Measurements from ENCODE around the gene JHY.

DNA sequence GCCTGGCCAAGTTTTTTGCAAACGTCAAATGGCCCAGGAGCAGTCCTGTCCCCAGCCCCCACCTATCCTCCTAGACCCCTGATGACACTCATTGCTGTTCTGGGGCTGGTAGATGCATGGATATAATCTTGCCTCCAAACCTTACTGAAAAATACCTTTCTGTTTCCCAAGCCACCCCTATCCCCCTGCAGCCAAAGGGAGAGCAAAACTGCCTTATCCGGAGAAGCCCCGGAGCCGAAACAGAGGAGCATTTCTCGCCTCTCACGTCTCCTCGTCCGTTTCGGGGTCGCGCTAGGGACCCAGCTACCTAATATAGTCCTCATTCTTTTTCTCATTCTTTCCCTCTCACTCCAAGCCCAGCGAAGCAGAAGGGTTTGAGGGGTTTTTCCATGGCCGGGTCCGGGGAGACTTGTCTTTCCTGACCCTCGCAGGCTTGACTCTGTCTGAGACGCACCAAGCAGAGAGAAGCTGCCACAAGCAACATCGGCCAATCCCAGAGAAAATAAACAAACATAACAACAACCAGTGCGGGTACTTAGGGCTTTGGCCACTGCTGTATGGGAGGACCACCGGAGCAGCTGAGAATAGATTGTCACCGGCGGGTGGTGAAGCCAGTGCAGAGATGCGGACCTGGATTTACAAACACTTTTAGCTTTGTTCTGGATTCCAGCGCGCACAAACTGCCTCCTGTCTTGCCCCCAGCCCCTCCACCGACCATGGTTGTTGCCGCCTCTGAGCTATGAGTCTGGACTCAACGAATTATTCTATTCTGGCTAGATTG is 97.4 kb downstream of the JHY start:
- TF ChIP-seq RAD21 (IDR thresholded peaks at IDR 0.05; ENCODE audit: low read depth) (no peak), SRF (IDR thresholded peaks at IDR 0.05; ENCODE audit: low read depth) (no peak), JUND (IDR thresholded peaks at IDR 0.05) (no peak), SIN3A (IDR thresholded peaks at IDR 0.05; ENCODE audit: low read depth) (no peak), POLR2A (IDR thresholded peaks at IDR 0.05; ENCODE audit: borderline replicate concordance, extremely low read depth, insufficient read depth, insufficient read length) (no peak), POLR2AphosphoS5 (IDR thresholded peaks at IDR 0.05; ENCODE audit: low read depth, low read length) (no peak), YY1 (IDR thresholded peaks at IDR 0.05; ENCODE audit: extremely low read depth, insufficient replicate concordance, low read depth, low read length) (no peak), TCF7L2 (IDR thresholded peaks at IDR 0.05; ENCODE audit: borderline replicate concordance, extremely low read depth, insufficient read depth, insufficient read length) (no peak)
- TF ChIP-seq, protein P1, sequence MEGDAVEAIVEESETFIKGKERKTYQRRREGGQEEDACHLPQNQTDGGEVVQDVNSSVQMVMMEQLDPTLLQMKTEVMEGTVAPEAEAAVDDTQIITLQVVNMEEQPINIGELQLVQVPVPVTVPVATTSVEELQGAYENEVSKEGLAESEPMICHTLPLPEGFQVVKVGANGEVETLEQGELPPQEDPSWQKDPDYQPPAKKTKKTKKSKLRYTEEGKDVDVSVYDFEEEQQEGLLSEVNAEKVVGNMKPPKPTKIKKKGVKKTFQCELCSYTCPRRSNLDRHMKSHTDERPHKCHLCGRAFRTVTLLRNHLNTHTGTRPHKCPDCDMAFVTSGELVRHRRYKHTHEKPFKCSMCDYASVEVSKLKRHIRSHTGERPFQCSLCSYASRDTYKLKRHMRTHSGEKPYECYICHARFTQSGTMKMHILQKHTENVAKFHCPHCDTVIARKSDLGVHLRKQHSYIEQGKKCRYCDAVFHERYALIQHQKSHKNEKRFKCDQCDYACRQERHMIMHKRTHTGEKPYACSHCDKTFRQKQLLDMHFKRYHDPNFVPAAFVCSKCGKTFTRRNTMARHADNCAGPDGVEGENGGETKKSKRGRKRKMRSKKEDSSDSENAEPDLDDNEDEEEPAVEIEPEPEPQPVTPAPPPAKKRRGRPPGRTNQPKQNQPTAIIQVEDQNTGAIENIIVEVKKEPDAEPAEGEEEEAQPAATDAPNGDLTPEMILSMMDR (IDR thresholded peaks at IDR 0.05 in 2 of 3, conservative IDR thresholded peaks at IDR 0.05 in 1 of 3; ENCODE audit: borderline replicate concordance in 1 of 3, insufficient read depth in 1 of 3, low read depth in 2 of 3, low read length in 2 of 3) = no peak
- TF ChIP-seq, protein P2, sequence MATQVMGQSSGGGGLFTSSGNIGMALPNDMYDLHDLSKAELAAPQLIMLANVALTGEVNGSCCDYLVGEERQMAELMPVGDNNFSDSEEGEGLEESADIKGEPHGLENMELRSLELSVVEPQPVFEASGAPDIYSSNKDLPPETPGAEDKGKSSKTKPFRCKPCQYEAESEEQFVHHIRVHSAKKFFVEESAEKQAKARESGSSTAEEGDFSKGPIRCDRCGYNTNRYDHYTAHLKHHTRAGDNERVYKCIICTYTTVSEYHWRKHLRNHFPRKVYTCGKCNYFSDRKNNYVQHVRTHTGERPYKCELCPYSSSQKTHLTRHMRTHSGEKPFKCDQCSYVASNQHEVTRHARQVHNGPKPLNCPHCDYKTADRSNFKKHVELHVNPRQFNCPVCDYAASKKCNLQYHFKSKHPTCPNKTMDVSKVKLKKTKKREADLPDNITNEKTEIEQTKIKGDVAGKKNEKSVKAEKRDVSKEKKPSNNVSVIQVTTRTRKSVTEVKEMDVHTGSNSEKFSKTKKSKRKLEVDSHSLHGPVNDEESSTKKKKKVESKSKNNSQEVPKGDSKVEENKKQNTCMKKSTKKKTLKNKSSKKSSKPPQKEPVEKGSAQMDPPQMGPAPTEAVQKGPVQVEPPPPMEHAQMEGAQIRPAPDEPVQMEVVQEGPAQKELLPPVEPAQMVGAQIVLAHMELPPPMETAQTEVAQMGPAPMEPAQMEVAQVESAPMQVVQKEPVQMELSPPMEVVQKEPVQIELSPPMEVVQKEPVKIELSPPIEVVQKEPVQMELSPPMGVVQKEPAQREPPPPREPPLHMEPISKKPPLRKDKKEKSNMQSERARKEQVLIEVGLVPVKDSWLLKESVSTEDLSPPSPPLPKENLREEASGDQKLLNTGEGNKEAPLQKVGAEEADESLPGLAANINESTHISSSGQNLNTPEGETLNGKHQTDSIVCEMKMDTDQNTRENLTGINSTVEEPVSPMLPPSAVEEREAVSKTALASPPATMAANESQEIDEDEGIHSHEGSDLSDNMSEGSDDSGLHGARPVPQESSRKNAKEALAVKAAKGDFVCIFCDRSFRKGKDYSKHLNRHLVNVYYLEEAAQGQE (IDR thresholded peaks at IDR 0.05; ENCODE audit: low read depth) = no peak
- TF ChIP-seq, protein P3, sequence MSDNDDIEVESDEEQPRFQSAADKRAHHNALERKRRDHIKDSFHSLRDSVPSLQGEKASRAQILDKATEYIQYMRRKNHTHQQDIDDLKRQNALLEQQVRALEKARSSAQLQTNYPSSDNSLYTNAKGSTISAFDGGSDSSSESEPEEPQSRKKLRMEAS (IDR thresholded peaks at IDR 0.05) = no peak
